HFFc6 (cell line): Measurements from ENCODE around the gene ZNF581. TPM values are rescaled to one million over a fixed set of nuclear protein-coding genes. Genes with fewer than 3 reads are reported as not detected.

Source experiments
- DNase-seq: peaks from one replicate; pipeline ENCODE4 v3.0.0-alpha.2; 2018
- H3K27ac Mint-ChIP-seq: 2 replicates; pipeline ENCODE4 v1.8.0; 2020; ENCODE audit warnings: mild to moderate bottlenecking, mixed read lengths
- H3K27me3 Mint-ChIP-seq: 2 replicates; pipeline ENCODE4 v1.8.0; 2021; ENCODE audit warnings: mild to moderate bottlenecking, moderate library complexity, mixed read lengths; ENCODE audit not compliant: insufficient read depth
- H3K36me3 Mint-ChIP-seq: 2 replicates; pipeline ENCODE4 v1.8.0; 2021; ENCODE audit warnings: low read depth, mixed read lengths
- H3K4me1 Mint-ChIP-seq: 2 replicates; pipeline ENCODE4 v1.8.0; 2020; ENCODE audit warnings: low read depth, mixed read lengths
- H3K4me3 Mint-ChIP-seq: 2 replicates; pipeline ENCODE4 v1.8.0; 2020; ENCODE audit warnings: mild to moderate bottlenecking, moderate library complexity, mixed read lengths
- H3K9me3 Mint-ChIP-seq: 2 replicates; pipeline ENCODE4 v1.8.0; 2020; ENCODE audit warnings: mild to moderate bottlenecking, mixed read lengths
- CTCF ChIP-seq: fragments of 200-600 bp; sonication (generic); IDR thresholded peaks from 2 replicates; pipeline ENCODE4 v1.5.0; 2021; ENCODE audit warnings: antibody characterized with exemption, mild to moderate bottlenecking
- total RNA-seq, 6 experiments: library from RNA; stranded (reverse); fragmentation: NEBNext Ultra II Directional; extraction: Animal tissue kit (Norgen Biotek cat#: 25700); gene quantifications; 2 replicates in 1 of 6; 3 replicates in 5 of 6; pipeline ENCODE4 v1.2.3, GENCODE V29; 2021

The ZNF581 gene
- total RNA-seq, 6 experiments from 2014 or later = 20.1 to 25.8 (median 21.9) TPM

- Mint-ChIP-seq H3K4me1 (peaks cover 31% of the 10 kb centered on the region), H3K4me3 (no peak overlapping the region), H3K36me3 (peaks cover 20% of the 10 kb centered on the region), H3K9me3 (no peaks in the 10 kb centered on the region), H3K27ac (no peak overlapping the region), H3K27me3 (peaks cover 4% of the 10 kb centered on the region)
- no peak for DNase-seq
- no peak for TF ChIP-seq CTCF
Observed at GRCh38 chr19:55660991-55661390, 17.5 kb downstream of the ZNF581 start.

GRCh38 chr19:55661826-55662225, 18.4 kb downstream of the ZNF581 start:
- H3K9me3 Mint-ChIP-seq = no peaks in the 10 kb centered on the region
- no peak for TF ChIP-seq CTCF
- H3K4me1 Mint-ChIP-seq = peaks cover 23% of the 10 kb centered on the region
- H3K27ac Mint-ChIP-seq = no peak overlapping the region
- H3K36me3 Mint-ChIP-seq = peaks cover 16% of the 10 kb centered on the region
- H3K4me3 Mint-ChIP-seq = no peak overlapping the region
- no peak for DNase-seq
- H3K27me3 Mint-ChIP-seq = peaks cover 4% of the 10 kb centered on the region

- Mint-ChIP-seq H3K27ac (no peak overlapping the region), H3K4me1 (peaks cover 7% of the 10 kb centered on the region), H3K36me3 (peaks cover 16% of the 10 kb centered on the region), H3K9me3 (no peaks in the 10 kb centered on the region), H3K27me3 (peaks cover 4% of the 10 kb centered on the region), H3K4me3 (no peak overlapping the region)
- TF ChIP-seq CTCF = no peak
- no peak for DNase-seq
Observed at GRCh38 chr19:55663846-55664536, 20.5 kb downstream of the ZNF581 start.

GRCh38 chr19:55666343-55667005, 23.0 kb downstream of the ZNF581 start:
- H3K36me3 Mint-ChIP-seq = peaks cover 16% of the 10 kb centered on the region
- H3K27me3 Mint-ChIP-seq = peaks cover 4% of the 10 kb centered on the region
- peaks cover 12% of the 10 kb centered on the region for H3K4me1 Mint-ChIP-seq
- DNase-seq = no peak
- no peak overlapping the region for H3K27ac Mint-ChIP-seq
- TF ChIP-seq CTCF = no peak
- H3K4me3 Mint-ChIP-seq = no peak overlapping the region
- no peaks in the 10 kb centered on the region for H3K9me3 Mint-ChIP-seq

GRCh38 chr19:55667006-55667381, 23.5 kb downstream of the ZNF581 start:
- Mint-ChIP-seq H3K27ac (no peak overlapping the region), H3K4me3 (no peak overlapping the region), H3K27me3 (peaks cover 2% of the 10 kb centered on the region), H3K9me3 (no peaks in the 10 kb centered on the region), H3K4me1 (peaks cover 18% of the 10 kb centered on the region), H3K36me3 (peaks cover 12% of the 10 kb centered on the region)
- DNase-seq = no peak
- no peak for TF ChIP-seq CTCF
